Middle frontal gyrus (tissue), 1 donor: ENCODE results near the gene AFAP1L1.
"Not testable (repeated sequence)": the region's sequence is repeated elsewhere in the genome, so short reads cannot be mapped to it uniquely, and the experiment has no call there.

Experiments
- DNase-seq: peaks from one replicate; pipeline ENCODE4 v3.0.0-alpha.2; 2015; ENCODE audit warnings: low spot score; ENCODE audit errors: extremely low spot score

AFAP1L1 gene

DNA sequence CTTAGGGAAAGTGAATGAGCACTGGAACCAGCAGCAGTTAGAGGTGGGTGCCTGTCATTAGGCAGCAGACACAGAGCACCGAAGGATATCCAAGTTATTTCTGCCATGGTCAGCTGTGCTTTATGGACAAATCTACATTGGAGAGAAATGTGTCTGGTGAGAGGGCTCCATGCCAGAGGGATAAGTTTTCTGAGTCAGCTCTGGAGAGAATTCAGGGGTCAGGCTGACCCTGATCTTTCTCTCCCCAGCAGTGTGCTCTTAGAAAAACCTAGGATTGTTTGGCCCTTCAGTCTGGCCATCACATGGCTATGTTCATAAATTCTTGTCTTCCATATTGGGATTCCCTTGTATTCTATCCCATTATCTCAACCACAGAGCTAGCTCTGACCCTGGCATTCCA, 116.3 kb downstream of the AFAP1L1 start:
- no peak for DNase-seq

- no peak for DNase-seq
Measured at GRCh38 chr5:149388498-149389190, 117.0 kb downstream of the AFAP1L1 start.

DNA sequence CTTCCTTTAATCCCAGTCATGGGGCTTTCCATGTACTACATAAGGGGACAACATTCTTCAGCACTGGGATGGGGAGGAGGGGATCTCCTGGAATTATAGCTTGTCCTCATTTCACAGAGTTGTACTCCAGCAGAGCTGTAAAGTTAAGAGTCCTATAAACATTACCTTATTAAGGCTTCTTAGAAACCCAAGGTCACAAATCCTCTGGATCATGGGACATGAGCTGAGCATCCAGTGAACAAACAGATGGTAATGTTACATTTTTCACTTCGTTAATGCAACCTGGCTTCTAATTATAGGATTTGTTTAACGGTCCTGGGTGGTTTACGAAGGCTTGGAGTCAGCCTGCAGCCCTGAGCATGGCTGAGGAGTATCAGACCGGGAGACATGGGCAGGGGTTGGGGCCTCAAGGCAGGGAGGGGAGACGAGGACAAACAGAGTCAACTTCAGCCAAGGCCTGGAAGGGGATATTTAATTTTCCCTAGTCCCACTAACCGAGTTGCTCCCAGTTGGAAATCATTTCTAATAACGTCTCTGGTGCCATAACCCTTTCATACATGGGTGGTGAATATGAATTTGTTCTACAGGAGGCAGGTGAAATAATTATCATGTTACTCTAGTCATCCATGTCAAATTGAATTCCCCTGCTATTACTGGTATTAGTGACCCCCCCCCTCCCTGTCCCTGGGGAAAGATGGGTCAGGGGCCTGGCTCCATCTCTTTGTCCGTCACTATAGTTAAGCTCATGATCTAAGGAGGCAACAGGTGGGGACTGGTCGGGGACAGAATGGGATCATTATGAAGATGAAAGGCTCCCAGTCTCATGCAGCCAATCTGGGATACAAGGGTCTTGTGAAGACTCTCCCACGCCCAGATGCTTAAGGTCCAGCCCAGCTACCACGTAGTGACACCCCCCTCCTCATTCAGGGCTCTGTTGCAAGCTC, 118.2 kb downstream of the AFAP1L1 start:
- no peak for DNase-seq

DNA sequence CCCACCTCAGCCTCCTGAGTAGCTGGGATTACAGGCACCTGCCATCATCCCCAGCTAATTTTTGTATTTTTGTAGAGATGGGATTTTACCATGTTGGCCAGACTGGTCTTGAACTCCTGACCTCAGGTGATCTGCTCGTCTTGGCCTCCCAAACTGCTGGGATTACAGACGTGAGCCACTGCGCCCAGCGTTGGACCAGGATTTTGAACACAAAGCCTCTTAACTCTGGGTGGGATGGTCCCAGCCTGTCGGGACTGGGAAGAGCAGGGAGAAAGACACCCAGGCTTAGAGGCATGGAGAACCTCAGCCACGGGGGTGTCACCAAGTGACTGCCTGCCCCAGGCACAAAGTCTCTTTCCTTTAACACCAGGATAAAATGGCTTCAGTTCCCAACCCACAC, 119.4 kb downstream of the AFAP1L1 start:
- not testable (repeated sequence) for DNase-seq
